Epithelial cell of proximal tubule (primary cell): Measurements from ENCODE around the gene HDGF. TPM values are rescaled to one million over a fixed set of nuclear protein-coding genes. Genes with fewer than 3 reads are reported as not detected.

Experiments used
- DNase-seq: peaks from one replicate; pipeline ENCODE4 v3.0.0-alpha.2; 2011; ENCODE audit warnings: low read depth
- H3K4me3 ChIP-seq: 2 replicates; pipeline ENCODE4 v1.5.1; 2011; ENCODE audit warnings: low read depth, mild to moderate bottlenecking, low read length
- CTCF ChIP-seq: conservative IDR thresholded peaks from 2 replicates; pipeline ENCODE4 v1.5.1; 2012; ENCODE audit warnings: low read depth, mild to moderate bottlenecking, low read length
- total RNA-seq: library from RNA; depleted of rRNA; stranded (reverse); fragments of >200 nt; gene quantifications from 2 replicates; pipeline ENCODE4 v1.2.3, GENCODE V29; 2015

The HDGF gene
- total RNA-seq, 1 donor from 2014 or later, result 279 TPM

GRCh38 chr1:156789621-156790318 lies 38.3 kb upstream of the HDGF start:
- DNase-seq, result no peak
- no peak overlapping the region for H3K4me3 ChIP-seq
- no peak for TF ChIP-seq CTCF

- no peak overlapping the region for H3K4me3 ChIP-seq
- TF ChIP-seq CTCF, result no peak
- DNase-seq, result no peak
These were observed 36.7 kb upstream of the HDGF start for GRCh38 chr1:156788136-156788535.

DNA sequence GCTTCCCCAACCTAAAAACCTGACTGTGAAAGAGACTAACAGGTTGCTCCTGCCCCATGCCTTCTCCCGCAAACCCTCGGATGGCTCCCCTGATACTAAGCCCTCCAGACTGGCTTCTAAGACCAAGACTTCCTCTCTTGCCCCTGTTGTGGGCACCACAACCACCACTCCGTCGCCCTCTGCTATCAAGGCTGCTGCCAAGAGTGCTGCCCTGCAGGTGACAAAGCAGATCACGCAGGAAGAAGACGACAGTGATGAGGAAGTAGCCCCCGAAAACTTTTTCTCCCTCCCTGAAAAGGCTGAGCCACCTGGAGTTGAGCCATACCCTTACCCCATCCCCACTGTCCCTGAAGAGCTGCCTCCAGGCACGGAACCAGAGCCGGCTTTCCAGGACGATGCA lies 35.2 kb upstream of the HDGF start:
- no peak for TF ChIP-seq CTCF
- no peak overlapping the region for H3K4me3 ChIP-seq
- no peak for DNase-seq

DNA sequence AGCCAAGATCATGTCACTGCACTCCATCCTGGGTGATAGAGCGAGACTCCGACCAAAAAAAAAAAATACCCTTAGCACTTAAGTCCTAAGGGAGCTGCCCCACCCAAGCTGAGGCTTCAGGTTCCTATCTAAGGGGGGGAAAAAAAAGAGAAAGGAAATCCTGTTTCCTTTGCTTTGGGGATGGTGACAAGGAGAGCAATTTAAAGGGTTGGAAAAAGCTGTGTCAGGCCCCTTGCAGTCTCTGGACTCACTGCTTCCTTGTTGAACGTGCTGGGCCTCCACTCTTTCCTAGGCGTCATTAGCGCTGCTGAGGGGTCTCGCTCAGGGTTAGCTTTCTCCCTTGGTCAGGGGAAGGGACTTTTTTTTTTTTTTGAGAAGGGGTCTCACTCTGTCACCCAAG lies 34.0 kb upstream of the HDGF start:
- H3K4me3 ChIP-seq, result no peak overlapping the region
- DNase-seq, result no peak
- no peak for TF ChIP-seq CTCF

DNA sequence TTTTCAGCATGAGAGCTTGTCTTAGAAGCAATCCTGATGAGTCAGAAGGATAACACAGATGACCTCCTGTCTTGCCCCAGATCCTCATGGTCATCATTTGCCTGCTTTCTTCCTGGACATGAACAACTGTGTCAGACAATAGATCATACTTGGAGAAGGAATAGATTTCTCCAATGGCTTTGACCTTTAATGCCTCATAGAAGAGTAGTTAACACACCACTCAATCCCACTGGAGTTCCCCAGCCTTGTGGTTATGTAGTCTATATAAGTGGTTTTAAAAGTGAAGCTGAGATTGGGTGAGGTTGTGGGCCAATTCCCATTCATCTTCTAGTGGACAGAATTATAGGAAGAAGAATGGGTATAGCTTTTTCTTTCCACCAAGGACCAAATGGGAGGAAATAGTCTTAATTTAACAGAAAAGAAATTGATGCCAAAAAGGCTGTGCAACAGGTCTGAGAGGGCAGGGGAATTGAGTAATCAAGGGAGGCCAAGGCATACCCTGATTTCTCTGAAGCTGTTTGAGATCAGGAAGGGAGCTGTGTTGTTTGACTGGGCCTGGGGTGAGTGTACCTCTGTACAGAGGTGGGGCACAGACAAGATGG lies 30.2 kb upstream of the HDGF start:
- DNase-seq, result peak; percentile 36
- TF ChIP-seq CTCF, result no peak
- H3K4me3 ChIP-seq, result no peak overlapping the region

DNA sequence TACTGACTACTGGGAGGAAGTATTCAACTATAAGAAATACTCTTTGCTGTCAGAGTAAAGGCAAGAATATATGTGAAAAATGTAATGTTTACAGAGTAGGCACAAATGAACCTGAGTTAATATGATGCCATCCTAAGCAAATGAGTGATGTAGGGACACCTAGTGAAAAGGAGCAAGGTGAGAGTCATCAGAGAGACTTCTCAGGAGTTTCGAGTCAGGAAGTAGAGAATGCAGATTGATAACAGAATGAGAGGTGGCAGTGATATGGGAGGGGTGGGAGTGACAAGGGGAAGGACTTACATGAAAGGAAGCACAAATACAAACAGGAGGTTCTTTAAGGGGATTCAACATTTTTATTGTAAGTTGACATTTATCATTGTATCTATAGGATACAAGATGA lies 26.1 kb upstream of the HDGF start:
- no peak for TF ChIP-seq CTCF
- DNase-seq, result no peak
- no peak overlapping the region for H3K4me3 ChIP-seq

GRCh38 chr1:156776942-156777341 lies 25.5 kb upstream of the HDGF start:
- no peak overlapping the region for H3K4me3 ChIP-seq
- no peak for DNase-seq
- TF ChIP-seq CTCF, result no peak
